ENCODE results near the gene THSD8. TPM values are rescaled to one million over a fixed set of nuclear protein-coding genes. Genes with fewer than 3 reads are reported as not detected.

Gene THSD8
- total and polyA plus RNA-seq, 2 of the 8 experiments (the other 6 are each of a cell fraction or from before 2014, with no cell fraction given): 8.2 to 42.3 TPM

DNA sequence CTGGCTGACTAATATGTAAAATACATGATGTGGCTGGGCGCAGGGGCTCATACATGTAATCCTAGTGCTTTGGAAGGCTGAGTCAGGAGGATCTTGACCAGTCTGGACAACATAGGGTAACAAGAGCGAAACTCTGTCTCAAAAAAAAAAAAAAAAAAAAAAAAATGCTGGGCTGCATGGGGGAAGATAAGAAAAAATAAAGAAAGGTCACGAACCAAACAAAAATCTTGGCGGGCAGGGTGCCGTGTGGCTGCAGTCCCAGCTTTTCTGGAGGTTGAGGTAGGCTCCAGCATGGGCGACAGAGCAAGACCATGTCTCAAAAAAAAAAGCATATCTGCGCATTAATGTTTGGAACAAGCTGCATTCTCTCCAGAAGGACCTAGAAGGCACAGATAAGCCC lies 13.2 kb downstream of the THSD8 start:
- FAIRE-seq (no peak), DNase-seq (ENCODE audit: low read depth in 1 of 2, low spot score in 2 of 2) (no peak)
- Histone ChIP-seq H4K5ac (ENCODE audit: insufficient read length, low read depth, low read length) (no peak overlapping the region), H2BK20ac (ENCODE audit: low read length) (no peak overlapping the region), H2BK120ac (replicated peaks; ENCODE audit: low read depth, low read length) (no peak overlapping the region), H3K9me3 (ENCODE audit: insufficient read depth in 2 of 2, low read depth in 1 of 2, low read length in 1 of 2) (no peaks in the 10 kb centered on the region), H2AK5ac (ENCODE audit: low read depth, low read length) (no peak overlapping the region), H3K79me1 (ENCODE audit: low read depth, low read length) (no peaks in the 10 kb centered on the region), H3K23me2 (ENCODE audit: low read depth, low read length) (no peaks in the 10 kb centered on the region), H3K4me3 (ENCODE audit: extremely low read depth in 1 of 4, insufficient read depth in 2 of 4, low read depth in 3 of 4, low read length in 4 of 4) (no peak overlapping the region), H3K18ac (ENCODE audit: extremely low read depth, low read length) (no peak overlapping the region), H3K23ac (ENCODE audit: insufficient read length) (no peak overlapping the region), H3K9ac (replicated peaks in 1 of 4; ENCODE audit: extremely low read depth in 1 of 4, low read depth in 3 of 4, low read length in 3 of 4) (no peak overlapping the region), H3K36me3 (ENCODE audit: control insufficient read depth in 2 of 4, insufficient read depth in 4 of 4, low read length in 3 of 4) (peaks cover 6 to 38% (median 18%) of the 10 kb centered on the region in 4 experiments; a peak in 6 of 8 replicates), H3K27me3 (replicated peaks in 1 of 4; ENCODE audit: control insufficient read depth in 3 of 4, extremely low read depth in 1 of 4, insufficient read depth in 3 of 4, low read length in 3 of 4) (no peaks in the 10 kb centered on the region), H4K20me1 (replicated peaks in 1 of 2; ENCODE audit: control insufficient read depth in 1 of 2, insufficient read depth in 2 of 2, low read length in 2 of 2) (peaks cover 0 to 4% of the 10 kb centered on the region in 2 experiments), H2BK5ac (ENCODE audit: low read depth, low read length) (no peak overlapping the region), H2BK12ac (ENCODE audit: low read depth, low read length) (no peak overlapping the region), H3K56ac (replicated peaks; ENCODE audit: insufficient read length, low read depth, low read length) (no peak overlapping the region), H4K8ac (ENCODE audit: extremely low read depth, insufficient read depth, low read length) (no peak overlapping the region), H2BK15ac (ENCODE audit: low read length) (no peak overlapping the region), H3K4me2 (ENCODE audit: insufficient read depth in 1 of 2, low read depth in 2 of 2, low read length in 2 of 2) (no peak overlapping the region), H3K4me1 (replicated peaks in 1 of 4; ENCODE audit: control insufficient read depth in 3 of 4, insufficient read depth in 4 of 4, low read length in 3 of 4) (no peaks in the 10 kb centered on the region), H4K91ac (replicated peaks; ENCODE audit: insufficient read length, low read length) (no peak overlapping the region), H3K14ac (ENCODE audit: insufficient read length) (no peak overlapping the region), H2AFZ (ENCODE audit: low read length) (no peak overlapping the region), H3K27ac (ENCODE audit: low read depth, low read length) (no peak overlapping the region), H3K4ac (replicated peaks; ENCODE audit: insufficient read length, low read depth, low read length) (no peak overlapping the region), H3K79me2 (ENCODE audit: control insufficient read depth in 1 of 2, insufficient read depth in 2 of 2, low read length in 2 of 2) (no peaks in the 10 kb centered on the region)
- CTCF ChIA-PET (ENCODE audit: partially characterized antibody): interaction anchor here (0.6 to 1.5 kb wide), 5 partner anchors 8 to 55 kb away, joined by 3 to 6 read pairs (median 3); partner anchors contain the start of gene RNASEH2A
- POLR2A ChIA-PET (ENCODE audit: partially characterized antibody): interaction anchor here (0.5 to 1.9 kb wide), 8 partner anchors 9 to 121 kb away, joined by 3 to 7 read pairs (median 4); partner anchors contain the start of genes GET3, JUNB and RNASEH2A
- WGBS, 2 experiments (ENCODE audit: extremely low coverage in 1 of 2, insufficient coverage in 1 of 2, insufficient read length in 1 of 2, insufficient replicate concordance in 2 of 2, low coverage in 1 of 2, low lambda C conversion rate in 2 of 2, missing lambda C conversion rate in 1 of 2): 93% methylated on average over 6 of the region's 7 CpGs; no CpG with 5 or more reads in 1 of the 2 experiments
- no peak for TF ChIP-seq KDM5A (IDR thresholded peaks at IDR 0.05; ENCODE audit: low read length)
- TF ChIP-seq POU5F1 (IDR thresholded peaks at IDR 0.05; ENCODE audit: low read depth, low read length): no peak
- no peak for TF ChIP-seq TAF1 (IDR thresholded peaks at IDR 0.05; ENCODE audit: low read depth, low read length)
- no peak for TF ChIP-seq SAP30 (IDR thresholded peaks at IDR 0.05; ENCODE audit: insufficient read depth, insufficient replicate concordance, low read length)
- TF ChIP-seq SP4 (IDR thresholded peaks at IDR 0.05; ENCODE audit: low read length): no peak
- no peak for TF ChIP-seq CBX8 (IDR thresholded peaks at IDR 0.05; ENCODE audit: borderline replicate concordance, low read depth, low read length)
- TF ChIP-seq BRCA1 (IDR thresholded peaks at IDR 0.05; ENCODE audit: low read depth, low read length): no peak
- no peak for TF ChIP-seq TBP (IDR thresholded peaks at IDR 0.05; ENCODE audit: low read depth, low read length)
- no peak for TF ChIP-seq FOSL1 (IDR thresholded peaks at IDR 0.05; ENCODE audit: insufficient read depth, low read depth, low read length)
- TF ChIP-seq, protein P1, sequence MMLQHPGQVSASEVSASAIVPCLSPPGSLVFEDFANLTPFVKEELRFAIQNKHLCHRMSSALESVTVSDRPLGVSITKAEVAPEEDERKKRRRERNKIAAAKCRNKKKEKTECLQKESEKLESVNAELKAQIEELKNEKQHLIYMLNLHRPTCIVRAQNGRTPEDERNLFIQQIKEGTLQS (IDR thresholded peaks at IDR 0.05; ENCODE audit: insufficient read depth, low read depth, low read length): no peak

All from H1 (cell line).